ENCODE results near the gene MAP3K3. TPM values are rescaled to one million over a fixed set of nuclear protein-coding genes. Genes with fewer than 3 reads are reported as not detected.

The MAP3K3 gene
- polyA plus RNA-seq, 1 experiment: 32.5 TPM

GRCh38 chr17:63685578-63685977, 63.4 kb downstream of the MAP3K3 start:
- POLR2A ChIA-PET: no interaction called here
- no peak for DNase-seq (ENCODE audit: low read depth)
- CTCF ChIA-PET: no interaction called here
- Histone ChIP-seq H3K4me3 (ENCODE audit: low read depth, low read length) (no peak overlapping the region), H3K36me3 (ENCODE audit: control insufficient read depth, insufficient read depth, low read length) (peaks cover 17% of the 10 kb centered on the region), H3K27me3 (ENCODE audit: control insufficient read depth, insufficient read depth, low read length) (no peaks in the 10 kb centered on the region)
- TF ChIP-seq CTCF (IDR thresholded peaks at IDR 0.05; ENCODE audit: insufficient read depth, low read depth, low read length): no peak

GRCh38 chr17:63686138-63686685, 64.0 kb downstream of the MAP3K3 start:
- POLR2A ChIA-PET: no interaction called here
- Histone ChIP-seq H3K36me3 (ENCODE audit: control insufficient read depth, insufficient read depth, low read length) (peaks cover 17% of the 10 kb centered on the region), H3K27me3 (ENCODE audit: control insufficient read depth, insufficient read depth, low read length) (no peaks in the 10 kb centered on the region), H3K4me3 (ENCODE audit: low read depth, low read length) (no peak overlapping the region)
- no peak for TF ChIP-seq CTCF (IDR thresholded peaks at IDR 0.05; ENCODE audit: insufficient read depth, low read depth, low read length)
- no peak for DNase-seq (ENCODE audit: low read depth)
- CTCF ChIA-PET: interaction anchor here (1.7 to 1.8 kb wide), 2 partner anchors 10 to 11 kb away, joined by 4 to 6 read pairs; no protein-coding TSS in a partner anchor

- Histone ChIP-seq H3K27me3 (ENCODE audit: control insufficient read depth, insufficient read depth, low read length) (no peaks in the 10 kb centered on the region), H3K36me3 (ENCODE audit: control insufficient read depth, insufficient read depth, low read length) (peaks cover 20% of the 10 kb centered on the region), H3K4me3 (ENCODE audit: low read depth, low read length) (no peak overlapping the region)
- ChIA-PET CTCF (no interaction called here), POLR2A (no interaction called here)
- TF ChIP-seq CTCF (IDR thresholded peaks at IDR 0.05; ENCODE audit: insufficient read depth, low read depth, low read length): no peak
- DNase-seq (ENCODE audit: low read depth): no peak
Measured at GRCh38 chr17:63688396-63689020, 66.3 kb downstream of the MAP3K3 start.

GRCh38 chr17:63689479-63689878, 67.3 kb downstream of the MAP3K3 start:
- ChIA-PET POLR2A (no interaction called here), CTCF (no interaction called here)
- Histone ChIP-seq H3K4me3 (ENCODE audit: low read depth, low read length) (no peak overlapping the region), H3K36me3 (ENCODE audit: control insufficient read depth, insufficient read depth, low read length) (peaks cover 20% of the 10 kb centered on the region), H3K27me3 (ENCODE audit: control insufficient read depth, insufficient read depth, low read length) (no peaks in the 10 kb centered on the region)
- TF ChIP-seq CTCF (IDR thresholded peaks at IDR 0.05; ENCODE audit: insufficient read depth, low read depth, low read length): no peak
- no peak for DNase-seq (ENCODE audit: low read depth)

GRCh38 chr17:63692195-63692816, 70.1 kb downstream of the MAP3K3 start:
- DNase-seq (ENCODE audit: low read depth): no peak
- no peaks in the 10 kb centered on the region for H3K27me3 ChIP-seq (ENCODE audit: control insufficient read depth, insufficient read depth, low read length)
- ChIA-PET POLR2A (no interaction called here), CTCF (interaction anchor here (1.3 to 2.3 kb wide), 3 partner anchors 10 to 17 kb away, joined by 3 to 10 read pairs (median 3); no protein-coding TSS in a partner anchor)
- peaks cover 19% of the 10 kb centered on the region for H3K36me3 ChIP-seq (ENCODE audit: control insufficient read depth, insufficient read depth, low read length)
- no peak overlapping the region for H3K4me3 ChIP-seq (ENCODE audit: low read depth, low read length)
- TF ChIP-seq CTCF (IDR thresholded peaks at IDR 0.05; ENCODE audit: insufficient read depth, low read depth, low read length): no peak

All from BJ (cell line).